ENCODE results near the gene DLL3.
"Not testable (repeated sequence)": the region's sequence is repeated elsewhere in the genome, so short reads cannot be mapped to it uniquely, and the experiment has no call there.

Gene DLL3

GRCh38 chr19:39498798-39499642, at the start of gene DLL3:
Gene DLL3, plus strand, starts transcription at chr19:39498947. Its CDS starts 28 bp downstream, at chr19:39498975.
- DNase-seq = peak; percentile 84 to 90 (median 88)

- no peak for DNase-seq
Measured at GRCh38 chr19:39449116-39449797, 49.5 kb upstream of the DLL3 start.

GRCh38 chr19:39451257-39451656, 47.5 kb upstream of the DLL3 start:
- not testable (repeated sequence) for DNase-seq

GRCh38 chr19:39463403-39463802, 35.3 kb upstream of the DLL3 start:
- no peak for DNase-seq

DNA sequence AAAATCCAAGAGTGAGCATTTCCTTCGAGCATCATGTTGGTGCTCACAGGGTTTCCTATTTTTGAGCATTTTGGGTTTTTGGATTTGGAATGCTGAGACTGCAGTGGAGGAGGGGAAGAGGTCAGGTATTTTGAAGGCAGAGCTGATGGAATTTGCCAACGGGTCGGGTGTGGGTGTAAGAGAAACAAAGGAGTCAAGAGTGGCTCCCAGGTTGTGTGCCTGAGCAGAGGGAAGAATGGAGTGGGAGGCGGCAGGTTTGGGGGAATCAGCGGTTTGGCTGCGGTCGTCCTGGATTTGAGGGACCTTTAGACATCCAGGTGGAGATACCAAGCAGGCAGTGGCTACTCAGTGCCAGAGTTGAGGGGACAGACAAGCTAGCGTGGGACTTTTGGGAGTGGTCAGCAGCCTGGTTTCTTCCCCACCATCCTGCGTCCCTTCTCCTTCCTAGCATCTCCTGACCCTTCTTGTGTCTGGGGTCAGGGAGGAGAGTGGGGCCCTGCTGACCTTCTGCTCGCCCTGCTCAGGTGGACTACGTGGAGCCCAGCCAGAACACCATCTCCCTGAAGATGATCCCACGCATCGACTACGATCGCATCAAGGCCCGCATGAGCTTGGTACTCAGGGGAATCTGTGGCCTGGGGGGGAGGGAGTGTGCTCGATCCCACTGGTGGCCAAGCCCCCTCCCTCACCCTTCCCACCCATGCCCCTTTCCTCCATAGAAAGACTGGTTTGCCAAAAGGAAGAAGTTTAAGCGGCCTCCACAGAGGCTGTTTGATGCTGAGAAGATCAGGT, 32.6 kb upstream of the DLL3 start:
- DNase-seq = no peak

- DNase-seq = no peak
Measured at GRCh38 chr19:39467941-39468340, 30.8 kb upstream of the DLL3 start.

- DNase-seq = no peak
Measured at GRCh38 chr19:39469036-39469435, 29.7 kb upstream of the DLL3 start.

DNA sequence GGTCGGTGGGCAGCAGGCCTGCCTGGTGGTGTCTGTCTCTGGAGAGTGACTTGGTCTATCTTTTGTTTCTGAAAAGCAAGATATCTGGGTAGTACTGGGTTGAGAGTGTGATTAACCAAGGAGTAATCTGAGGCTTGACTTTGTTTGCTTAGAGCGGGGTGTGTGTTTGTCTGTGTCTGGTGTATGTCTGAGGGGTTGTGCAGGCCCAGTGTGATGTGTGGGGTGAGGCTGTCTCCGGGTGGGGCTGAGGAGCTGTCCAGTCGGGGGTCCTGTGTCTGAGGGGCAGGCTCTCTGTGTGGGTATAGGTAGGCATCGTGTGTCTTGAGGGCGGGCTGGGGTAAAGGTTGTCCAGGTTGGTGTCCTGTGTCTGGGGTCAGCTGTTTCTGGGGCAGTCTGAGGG, 29.2 kb upstream of the DLL3 start:
- DNase-seq = no peak

- no peak for DNase-seq
Measured at GRCh38 chr19:39470724-39471339, 27.9 kb upstream of the DLL3 start.

- no peak for DNase-seq
Measured at GRCh38 chr19:39471756-39472536, 26.8 kb upstream of the DLL3 start.

- DNase-seq = no peak
Measured at GRCh38 chr19:39472746-39473442, 25.9 kb upstream of the DLL3 start.

- no peak for DNase-seq
Measured at GRCh38 chr19:39473443-39473960, 25.2 kb upstream of the DLL3 start.

DNA sequence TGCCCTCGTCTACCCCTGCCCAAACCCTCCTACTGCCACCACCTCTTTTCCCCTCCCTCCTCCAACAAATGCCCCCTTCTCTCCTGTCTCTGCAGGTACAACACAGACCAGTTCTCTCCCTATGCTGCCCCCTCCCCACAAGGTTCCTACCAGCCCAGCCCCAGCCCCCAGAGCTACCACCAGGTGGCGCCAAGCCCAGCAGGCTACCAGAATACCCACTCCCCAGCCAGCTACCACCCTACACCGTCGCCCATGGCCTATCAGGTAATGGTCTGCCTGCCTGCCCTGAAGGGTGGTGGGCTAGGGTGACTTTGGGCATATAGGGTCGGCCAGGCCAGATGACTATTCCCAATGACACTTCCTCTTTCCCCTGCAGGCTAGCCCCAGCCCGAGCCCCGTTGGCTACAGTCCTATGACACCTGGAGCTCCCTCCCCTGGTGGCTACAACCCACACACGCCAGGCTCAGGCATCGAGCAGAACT, 24.6 kb upstream of the DLL3 start:
- DNase-seq = peak; percentile 47 to 69 (median 50)

DNA sequence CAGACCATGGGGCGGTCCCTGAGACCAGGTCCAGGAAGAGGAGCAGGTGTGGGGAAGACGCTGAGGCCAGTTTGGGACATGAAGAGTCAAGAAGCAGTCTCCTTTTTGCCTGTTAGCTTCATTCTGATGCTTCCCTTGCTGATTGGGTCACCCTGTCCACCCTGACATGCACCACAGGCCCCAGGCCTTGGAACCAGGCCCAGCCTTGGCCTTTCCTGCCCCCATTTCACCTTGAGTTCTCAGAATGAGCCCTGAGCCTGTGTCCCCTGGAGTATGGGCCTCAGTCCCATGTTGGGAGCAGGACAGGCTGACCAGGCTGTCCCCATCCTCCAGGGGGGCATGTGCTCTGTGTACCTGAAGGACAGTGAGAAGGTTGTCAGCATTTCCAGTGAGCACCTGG, 23.0 kb upstream of the DLL3 start:
- DNase-seq = no peak

- peak in 1 of 3 experiments; percentile 46 for DNase-seq
Measured at GRCh38 chr19:39479319-39479801, 19.4 kb upstream of the DLL3 start.

GRCh38 chr19:39479916-39480315, 18.8 kb upstream of the DLL3 start:
- DNase-seq = peak in 1 of 3 experiments; percentile 23

DNA sequence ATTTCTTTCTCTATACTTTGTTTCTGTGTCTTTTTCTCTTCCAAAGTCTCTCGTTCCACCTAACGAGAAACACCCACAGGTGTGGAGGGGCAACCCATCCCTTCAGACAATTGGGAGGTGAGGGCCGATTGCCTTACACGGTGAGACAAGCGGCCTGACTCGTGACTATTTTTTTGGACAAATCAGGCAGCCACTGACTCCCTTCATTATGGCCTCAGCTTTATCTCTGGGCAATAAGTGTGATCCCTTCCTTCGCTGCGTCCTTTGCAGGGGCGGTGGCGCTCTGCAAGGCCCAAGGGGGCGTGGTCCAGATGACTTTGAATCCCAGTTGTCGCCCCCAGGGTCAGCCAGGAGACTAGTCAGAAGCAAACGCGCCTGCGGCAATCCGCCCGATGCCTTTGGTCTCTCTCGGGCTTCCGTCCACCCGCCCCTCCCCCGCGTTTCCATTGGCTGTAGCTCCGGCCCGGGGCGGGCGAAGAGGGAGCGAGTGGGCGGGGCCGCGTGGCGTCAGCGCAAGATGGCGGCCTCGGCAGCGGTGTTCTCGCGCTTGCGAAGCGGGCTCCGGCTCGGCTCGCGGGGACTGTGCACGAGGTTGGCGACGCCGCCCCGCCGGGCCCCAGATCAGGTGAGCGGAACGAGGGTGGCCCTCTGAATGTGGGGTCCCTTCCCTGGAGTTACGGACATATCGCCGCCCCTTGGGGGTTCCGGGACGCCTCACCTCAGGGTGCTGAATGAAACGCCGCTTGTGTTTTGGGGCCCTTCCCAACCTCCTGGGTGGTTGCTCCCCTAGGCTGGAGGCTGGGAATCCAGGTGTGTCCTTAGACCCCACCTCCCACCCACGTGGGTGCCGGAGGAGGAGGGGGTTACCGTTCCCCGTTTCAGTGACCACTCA, 18.2 kb upstream of the DLL3 start, which contains the start of gene TIMM50:
TSS of gene TIMM50 (plus strand) at position 502 of the 892 bp plus-strand sequence. CDS start at position 518, 16 bp downstream.
- DNase-seq = peak; percentile 93 to 98 (median 97)

DNA sequence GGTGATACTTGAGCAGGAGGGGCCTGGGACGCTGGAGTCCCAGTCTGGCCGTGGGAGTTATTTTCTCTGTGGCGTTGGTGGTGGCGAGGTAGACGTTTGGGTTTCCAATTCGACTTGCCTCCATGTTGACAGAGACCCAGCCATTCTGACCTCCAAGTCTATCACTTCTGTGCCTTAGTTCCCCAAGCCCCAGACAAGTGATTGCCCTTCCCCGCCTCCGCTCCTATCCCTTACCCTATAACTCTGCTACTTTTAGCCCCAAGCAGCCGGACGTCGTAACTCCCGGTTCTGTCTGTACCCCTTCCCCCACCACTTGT, 17.6 kb upstream of the DLL3 start:
- no peak for DNase-seq

DNA sequence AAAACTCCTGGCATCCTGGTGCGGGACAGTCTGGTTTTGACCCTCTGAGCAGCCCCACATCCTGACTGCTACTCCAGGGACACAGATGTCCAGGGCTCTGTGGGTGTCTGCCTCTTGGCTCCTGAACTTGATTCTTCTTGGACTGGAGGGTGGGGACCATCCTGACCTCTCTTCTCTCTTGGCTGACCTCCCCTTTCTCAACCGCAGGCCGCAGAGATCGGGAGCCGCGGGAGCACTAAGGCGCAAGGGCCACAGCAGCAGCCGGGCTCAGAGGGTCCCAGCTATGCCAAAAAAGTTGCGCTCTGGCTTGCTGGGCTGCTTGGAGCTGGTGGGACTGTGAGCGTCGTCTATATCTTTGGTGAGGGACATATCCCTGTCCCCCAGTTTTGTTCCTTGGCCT, 17.1 kb upstream of the DLL3 start:
- DNase-seq = no peak

DNA sequence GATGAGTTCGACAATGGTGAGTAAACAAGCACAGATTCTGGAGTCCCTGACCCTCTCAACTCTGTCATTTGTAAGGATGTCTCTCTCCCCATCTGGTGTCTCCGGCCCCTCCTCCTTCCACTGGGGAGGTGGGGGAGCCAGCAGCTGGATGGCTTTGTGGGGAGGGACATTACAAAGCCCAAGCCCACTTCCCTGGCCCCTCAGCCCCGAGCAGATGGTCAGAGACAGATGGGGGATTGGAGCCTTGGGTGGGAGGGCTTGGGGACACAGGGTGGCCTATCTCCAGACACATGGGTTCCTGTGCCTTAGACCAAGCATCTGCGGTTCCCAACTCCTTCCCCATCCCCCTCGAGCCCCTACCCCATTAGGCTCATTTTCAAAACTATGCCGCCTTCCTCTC, 15.6 kb upstream of the DLL3 start:
- no peak for DNase-seq

Data from NCI-H1417 (cell line).